HG02973 (cell line): ENCODE data around the gene ZNF335.
A peak's percentile ranks its signal among the peaks of the same experiment; 100 is the strongest.
"Not testable (repeated sequence)": the region's sequence is repeated elsewhere in the genome, so short reads cannot be mapped to it uniquely, and the experiment has no call there.

Experiments
- ATAC-seq: cut with Tn5 transposase; IDR thresholded peaks from one replicate; pipeline ENCODE4 v1.9.1; 2021; ENCODE audit warnings: moderate library complexity; ENCODE audit not compliant: unreplicated experiment

ZNF335 gene

GRCh38 chr20:45934586-45935415, 37.2 kb downstream of the ZNF335 start, which contains the start of gene PCIF1:
Gene PCIF1, plus strand, starts transcription at chr20:45934683. Its CDS starts 4,317 bp downstream, at chr20:45939000.
- ATAC-seq = peak; percentile 72

- peak; percentile 9 for ATAC-seq
Measured at GRCh38 chr20:45934046-45934585, 37.9 kb downstream of the ZNF335 start.

GRCh38 chr20:45933266-45934045, 38.5 kb downstream of the ZNF335 start:
- no peak for ATAC-seq

GRCh38 chr20:45931680-45932079, 40.3 kb downstream of the ZNF335 start:
- not testable (repeated sequence) for ATAC-seq

GRCh38 chr20:45927071-45927878, 44.7 kb downstream of the ZNF335 start:
- ATAC-seq = no peak

- ATAC-seq = no peak
Measured at GRCh38 chr20:45926731-45927070, 45.3 kb downstream of the ZNF335 start.

- ATAC-seq = no peak
Measured at GRCh38 chr20:45925821-45926506, 46.0 kb downstream of the ZNF335 start.

- ATAC-seq = no peak
Measured at GRCh38 chr20:45924391-45925261, 47.4 kb downstream of the ZNF335 start.

GRCh38 chr20:45921337-45922189, 50.4 kb downstream of the ZNF335 start:
- no peak for ATAC-seq

GRCh38 chr20:45920462-45921336, 51.3 kb downstream of the ZNF335 start:
- no peak for ATAC-seq

GRCh38 chr20:45919542-45920399, 52.2 kb downstream of the ZNF335 start:
- ATAC-seq = no peak

GRCh38 chr20:45918779-45919537, 53.0 kb downstream of the ZNF335 start:
- ATAC-seq = no peak

- no peak for ATAC-seq
Measured at GRCh38 chr20:45918182-45918737, 53.7 kb downstream of the ZNF335 start.

- ATAC-seq = no peak
Measured at GRCh38 chr20:45917790-45918141, 54.2 kb downstream of the ZNF335 start.

GRCh38 chr20:45913116-45913515, 58.9 kb downstream of the ZNF335 start:
- no peak for ATAC-seq

GRCh38 chr20:45912344-45912682, 59.7 kb downstream of the ZNF335 start:
- ATAC-seq = no peak
